Kidney (tissue), 14 donors: ENCODE measurements around the gene MIGA2. TPM values are rescaled to one million over a fixed set of nuclear protein-coding genes. Genes with fewer than 3 reads are reported as not detected.

Source experiments
- DNase-seq, 5 donors: peaks; one replicate each; pipeline ENCODE4 v3.0.0-alpha.2; 2013 to 2020
- FAIRE-seq: peaks from 2 replicates; lab custom pipeline; 2012; peaks lifted over from hg19 to GRCh38; lab: Jason Lieb, UNC
- H3K27ac ChIP-seq, 2 donors: one replicate each; pipeline ENCODE4 v1.7.0; 2013; ENCODE audit warnings: low read depth in 2 of 2, low read length in 2 of 2, inconsistent platforms in 1 of 2
- H3K27me3 ChIP-seq: one replicate; pipeline ENCODE4 v1.7.1; 2013; ENCODE audit warnings: low read length, inconsistent platforms; ENCODE audit not compliant: control insufficient read depth, insufficient read depth
- H3K36me3 ChIP-seq, 3 donors: one replicate each; pipeline versions ENCODE4 v1.7.0 to v1.7.1; 2013; ENCODE audit warnings: low read length in 3 of 3, control low read depth in 1 of 3, inconsistent platforms in 1 of 3; ENCODE audit not compliant: insufficient read depth in 3 of 3, control insufficient read depth in 2 of 3
- H3K4me1 ChIP-seq, 3 donors: one replicate each; pipeline versions ENCODE4 v1.7.0 to v1.7.1; 2013; ENCODE audit warnings: low read length in 3 of 3, inconsistent platforms in 1 of 3, low read depth in 1 of 3; ENCODE audit not compliant: control insufficient read depth in 2 of 3, insufficient read depth in 2 of 3
- H3K4me3 ChIP-seq, 3 donors: one replicate each; pipeline versions ENCODE4 v1.7.0 to v1.8.1; 2013; ENCODE audit warnings: low read length in 3 of 3, control low read depth in 1 of 3, inconsistent platforms in 1 of 3
- H3K9ac ChIP-seq, 3 donors: one replicate each; pipeline versions ENCODE4 v1.7.0 to v1.7.1; 2013; ENCODE audit warnings: low read length in 3 of 3, control low read depth in 1 of 3, inconsistent platforms in 1 of 3
- H3K9me3 ChIP-seq, 3 donors: one replicate each; pipeline versions ENCODE4 v1.7.0 to v1.7.1; 2013; ENCODE audit warnings: low read length in 3 of 3, control low read depth in 1 of 3, inconsistent platforms in 1 of 3; ENCODE audit not compliant: control insufficient read depth in 2 of 3, insufficient read depth in 1 of 3
- intact Hi-C: fragments of 100-400 bp; cut with DNase I; formaldehyde crosslinking; loops from one replicate; pipeline ENCODE4 v1.11.1; 2022
- polyA plus RNA-seq: library from polyadenylated mRNA; stranded (reverse); fragments of 350-450 nt; fragmentation: Illumina TruSeq; extraction: RNeasy Lipid Tissue Mini Kit (QIAGEN cat#74804); gene quantifications from one replicate; pipeline ENCODE4 v1.2.3, GENCODE V29; 2014; ENCODE audit warnings: low read depth, low replicate concordance; ENCODE audit not compliant: insufficient read depth
- total RNA-seq: library from RNA; stranded (reverse); fragmentation: NEBNext Ultra II Directional; extraction: Animal tissue kit (Norgen Biotek cat#: 25700); gene quantifications from one replicate; pipeline ENCODE4 v1.2.1, GENCODE V29; 2021
- TF ChIP-seq, protein P1 (sequence below): IDR thresholded peaks from 3 replicates; pipeline ENCODE4 v1.5.1; 2012; ENCODE audit warnings: mild to moderate bottlenecking, moderate library complexity, borderline replicate concordance; ENCODE audit not compliant: insufficient read depth; ENCODE audit errors: extremely low read depth
- donor health status: control.
- donor health status: control.
- donor health status: control.
- donor health status: control.
- donor health status: control.
- donor health status: DM: yes; HTN: yes; CAD: no.
- donor health status: Normal renal cell carcinoma (clear cell type).

The MIGA2 gene
- total and polyA plus RNA-seq, 2 donors from 2014 or later, result 26.1 to 29.9 TPM

DNA sequence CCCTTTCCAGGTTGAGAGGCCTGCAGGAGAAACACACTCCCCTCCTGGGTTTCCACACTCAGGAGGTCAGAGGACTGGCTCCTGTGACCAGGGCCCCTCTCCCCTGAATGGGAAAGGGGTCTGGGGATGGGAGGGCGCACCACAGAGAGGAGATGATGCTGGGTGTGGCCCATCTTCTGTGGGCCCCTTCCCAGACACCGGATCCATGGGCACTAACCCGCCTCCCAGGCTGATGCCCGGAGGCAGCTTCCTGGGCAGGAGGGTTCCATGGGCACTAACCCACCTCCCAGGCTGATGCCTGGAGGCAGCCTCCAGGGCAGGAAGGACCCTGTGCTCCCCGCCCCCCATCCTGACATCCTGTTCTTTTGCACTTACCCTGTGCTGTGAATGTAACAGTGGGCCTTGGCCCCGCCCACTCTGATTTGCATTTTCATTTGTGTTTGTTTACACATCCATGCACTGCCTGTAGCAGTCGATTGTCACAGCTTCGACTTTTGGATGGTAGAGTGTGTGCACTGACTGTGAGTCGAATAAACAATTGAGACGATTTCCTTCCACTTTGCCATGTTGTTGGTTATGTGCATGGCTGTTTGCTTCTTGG is 35.2 kb downstream of the MIGA2 start:
- TF ChIP-seq, protein P1, sequence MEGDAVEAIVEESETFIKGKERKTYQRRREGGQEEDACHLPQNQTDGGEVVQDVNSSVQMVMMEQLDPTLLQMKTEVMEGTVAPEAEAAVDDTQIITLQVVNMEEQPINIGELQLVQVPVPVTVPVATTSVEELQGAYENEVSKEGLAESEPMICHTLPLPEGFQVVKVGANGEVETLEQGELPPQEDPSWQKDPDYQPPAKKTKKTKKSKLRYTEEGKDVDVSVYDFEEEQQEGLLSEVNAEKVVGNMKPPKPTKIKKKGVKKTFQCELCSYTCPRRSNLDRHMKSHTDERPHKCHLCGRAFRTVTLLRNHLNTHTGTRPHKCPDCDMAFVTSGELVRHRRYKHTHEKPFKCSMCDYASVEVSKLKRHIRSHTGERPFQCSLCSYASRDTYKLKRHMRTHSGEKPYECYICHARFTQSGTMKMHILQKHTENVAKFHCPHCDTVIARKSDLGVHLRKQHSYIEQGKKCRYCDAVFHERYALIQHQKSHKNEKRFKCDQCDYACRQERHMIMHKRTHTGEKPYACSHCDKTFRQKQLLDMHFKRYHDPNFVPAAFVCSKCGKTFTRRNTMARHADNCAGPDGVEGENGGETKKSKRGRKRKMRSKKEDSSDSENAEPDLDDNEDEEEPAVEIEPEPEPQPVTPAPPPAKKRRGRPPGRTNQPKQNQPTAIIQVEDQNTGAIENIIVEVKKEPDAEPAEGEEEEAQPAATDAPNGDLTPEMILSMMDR, result no peak
- no peaks in the 10 kb centered on the region for H3K9me3 ChIP-seq
- no peak overlapping the region for H3K9ac ChIP-seq
- FAIRE-seq, result no peak
- DNase-seq, result no peak
- H3K27me3 ChIP-seq, result no peaks in the 10 kb centered on the region
- H3K4me3 ChIP-seq, result no peak overlapping the region
- peaks cover 0 to 2% (median 0%) of the 10 kb centered on the region in 3 donors for H3K4me1 ChIP-seq
- H3K27ac ChIP-seq, result no peak overlapping the region
- intact Hi-C loops, result no loop called here
- H3K36me3 ChIP-seq, result peaks cover 0 to 18% (median 0%) of the 10 kb centered on the region in 3 donors

DNA sequence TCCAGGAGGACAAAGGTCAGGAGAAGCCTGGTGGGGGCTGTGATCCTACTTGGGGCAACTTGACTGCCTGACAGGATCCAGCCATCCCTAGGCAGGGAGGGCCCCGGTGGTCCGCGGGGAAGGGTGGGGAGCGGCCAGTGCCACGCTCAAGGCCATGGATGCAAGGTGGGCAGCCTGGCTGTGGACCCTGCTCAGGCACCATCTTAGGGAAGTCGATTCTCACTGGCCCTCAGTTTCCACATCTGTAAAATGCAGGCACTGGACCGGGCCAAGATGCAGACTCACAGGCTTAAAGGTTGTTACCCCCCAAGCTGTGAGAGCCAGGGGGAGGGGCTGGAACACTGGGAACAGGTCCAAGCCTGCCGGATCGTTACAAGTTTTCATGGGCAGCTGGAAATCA is 35.7 kb downstream of the MIGA2 start:
- FAIRE-seq (no peak), DNase-seq (no peak)
- H3K4me1 ChIP-seq, result peaks cover 0 to 2% (median 0%) of the 10 kb centered on the region in 3 donors
- no peaks in the 10 kb centered on the region for H3K27me3 ChIP-seq
- no peaks in the 10 kb centered on the region for H3K9me3 ChIP-seq
- peaks cover 0 to 16% (median 0%) of the 10 kb centered on the region in 3 donors for H3K36me3 ChIP-seq
- intact Hi-C loops, result no loop called here
- no peak overlapping the region for H3K27ac ChIP-seq
- H3K4me3 ChIP-seq, result no peak overlapping the region
- no peak overlapping the region for H3K9ac ChIP-seq
- TF ChIP-seq, protein P1, result no peak

- H3K4me1 ChIP-seq, result peaks cover 0 to 2% (median 0%) of the 10 kb centered on the region in 3 donors
- no peaks in the 10 kb centered on the region for H3K27me3 ChIP-seq
- TF ChIP-seq, protein P1, result no peak
- FAIRE-seq, result no peak
- peaks cover 0 to 5% (median 0%) of the 10 kb centered on the region in 3 donors for H3K36me3 ChIP-seq
- DNase-seq, result no peak
- H3K9ac ChIP-seq, result no peak overlapping the region
- H3K9me3 ChIP-seq, result no peaks in the 10 kb centered on the region
- H3K4me3 ChIP-seq, result no peak overlapping the region
- intact Hi-C loops, result no loop called here
- no peak overlapping the region for H3K27ac ChIP-seq
Observed at GRCh38 chr9:129073404-129073803, 37.0 kb downstream of the MIGA2 start.

DNA sequence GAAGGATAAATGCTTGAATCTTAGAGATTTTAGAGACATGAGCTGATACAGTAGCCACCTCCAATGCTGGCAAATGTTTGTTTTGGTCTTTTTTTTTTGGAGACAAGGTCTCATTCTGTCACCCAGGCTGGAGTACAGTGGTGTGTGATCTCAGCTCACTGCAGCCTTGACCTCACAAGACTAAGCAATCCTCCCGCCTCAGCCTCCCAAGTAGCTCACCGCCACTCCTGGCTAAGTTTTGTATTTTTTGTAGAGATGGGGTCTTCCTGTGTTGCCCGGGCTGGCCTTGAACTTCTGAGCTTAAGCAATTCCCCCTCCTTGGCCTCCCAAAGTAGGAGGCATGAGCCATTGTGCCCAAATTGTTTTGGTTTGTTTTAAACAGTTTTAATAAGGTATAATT is 37.7 kb downstream of the MIGA2 start:
- Histone ChIP-seq H3K4me1 (peaks cover 0 to 2% (median 0%) of the 10 kb centered on the region in 3 donors), H3K36me3 (no peaks in the 10 kb centered on the region), H3K9ac (no peak overlapping the region), H3K9me3 (no peaks in the 10 kb centered on the region), H3K27ac (no peak overlapping the region), H3K27me3 (no peaks in the 10 kb centered on the region), H3K4me3 (no peak overlapping the region)
- DNase-seq (no peak), FAIRE-seq (no peak)
- intact Hi-C loops, result no loop called here
- TF ChIP-seq, protein P1, result no peak
